ENCODE data around the gene SMOC1. TPM values are rescaled to one million over a fixed set of nuclear protein-coding genes. Genes with fewer than 3 reads are reported as not detected.

The SMOC1 gene
- total RNA-seq, 1 experiment from 2014 or later: 0.68 TPM

- no peak overlapping the region for H3T11ph ChIP-seq (ENCODE audit: low read length)
- peaks cover 6% of the 10 kb centered on the region; the same call in 1 of the 2 replicates for H3K27me3 Mint-ChIP-seq (ENCODE audit: low read depth)
- no peaks in the 10 kb centered on the region for H3K79me1 ChIP-seq (ENCODE audit: insufficient read depth, low read depth, low read length, poor library complexity, severe bottlenecking)
- H2AFZ ChIP-seq (ENCODE audit: low read length): no peak overlapping the region
- no peaks in the 10 kb centered on the region for H3K79me2 ChIP-seq (ENCODE audit: insufficient read depth, low read length)
- no peak overlapping the region for H2BK12ac ChIP-seq (ENCODE audit: insufficient read length, low read depth, low read length)
- no peaks in the 10 kb centered on the region; the same call in 1 of the 2 replicates for H3K4me1 ChIP-seq (ENCODE audit: insufficient read depth, low read length)
- no peak overlapping the region for H3K14ac ChIP-seq (ENCODE audit: insufficient read depth, low read length)
- no peak overlapping the region for H3K4ac ChIP-seq (ENCODE audit: low read depth, low read length)
- H3K27ac ChIP-seq (ENCODE audit: insufficient read length, low read depth, low read length): no peak overlapping the region
- H2BK15ac ChIP-seq (ENCODE audit: low read depth, low read length): no peak overlapping the region
- H2BK120ac ChIP-seq (ENCODE audit: low read depth, low read length, poor library complexity, severe bottlenecking): no peak overlapping the region
- H3K27ac Mint-ChIP-seq: no peak overlapping the region; a peak in 1 of 7 replicates
- H3K9me3 ChIP-seq (ENCODE audit: control insufficient read depth, low read depth, low read length): no peaks in the 10 kb centered on the region
- H3K4me2 ChIP-seq (ENCODE audit: insufficient read depth, insufficient read length, low read length): no peak overlapping the region
- no peak overlapping the region for H4K5ac ChIP-seq (ENCODE audit: insufficient read length, low read depth, low read length)
- H3K9ac ChIP-seq (ENCODE audit: extremely low read depth, insufficient read length, low read length): no peak overlapping the region
- H2AK5ac ChIP-seq (ENCODE audit: insufficient read length, low read length): no peak overlapping the region
- no peak overlapping the region for H2BK20ac ChIP-seq (ENCODE audit: low read depth, low read length, poor library complexity, severe bottlenecking)
- H3K4me3 Mint-ChIP-seq: no peak overlapping the region
- H2BK5ac ChIP-seq (ENCODE audit: insufficient read length, low read length): no peak overlapping the region
- no peak overlapping the region for H3K18ac ChIP-seq (ENCODE audit: insufficient read length, low read depth, low read length)
- DNase-seq: no peak
- peaks cover 16 to 21% of the 10 kb centered on the region in 2 experiments for H3K4me1 Mint-ChIP-seq
- no CpG with 5 or more reads among the region's 5 CpGs for WGBS (ENCODE audit: extremely low coverage, insufficient read length, low lambda C conversion rate)
- no peaks in the 10 kb centered on the region for H3K9me3 Mint-ChIP-seq
- no peaks in the 10 kb centered on the region for H3K23me2 ChIP-seq (ENCODE audit: insufficient read length, low read depth, low read length, poor library complexity, severe bottlenecking)
- TF ChIP-seq, protein P1, sequence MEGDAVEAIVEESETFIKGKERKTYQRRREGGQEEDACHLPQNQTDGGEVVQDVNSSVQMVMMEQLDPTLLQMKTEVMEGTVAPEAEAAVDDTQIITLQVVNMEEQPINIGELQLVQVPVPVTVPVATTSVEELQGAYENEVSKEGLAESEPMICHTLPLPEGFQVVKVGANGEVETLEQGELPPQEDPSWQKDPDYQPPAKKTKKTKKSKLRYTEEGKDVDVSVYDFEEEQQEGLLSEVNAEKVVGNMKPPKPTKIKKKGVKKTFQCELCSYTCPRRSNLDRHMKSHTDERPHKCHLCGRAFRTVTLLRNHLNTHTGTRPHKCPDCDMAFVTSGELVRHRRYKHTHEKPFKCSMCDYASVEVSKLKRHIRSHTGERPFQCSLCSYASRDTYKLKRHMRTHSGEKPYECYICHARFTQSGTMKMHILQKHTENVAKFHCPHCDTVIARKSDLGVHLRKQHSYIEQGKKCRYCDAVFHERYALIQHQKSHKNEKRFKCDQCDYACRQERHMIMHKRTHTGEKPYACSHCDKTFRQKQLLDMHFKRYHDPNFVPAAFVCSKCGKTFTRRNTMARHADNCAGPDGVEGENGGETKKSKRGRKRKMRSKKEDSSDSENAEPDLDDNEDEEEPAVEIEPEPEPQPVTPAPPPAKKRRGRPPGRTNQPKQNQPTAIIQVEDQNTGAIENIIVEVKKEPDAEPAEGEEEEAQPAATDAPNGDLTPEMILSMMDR (conservative IDR thresholded peaks at IDR 0.05): no peak
- H3K56ac ChIP-seq (ENCODE audit: insufficient read length, low read depth, low read length): no peak overlapping the region
- no peaks in the 10 kb centered on the region for H4K20me1 ChIP-seq (ENCODE audit: control insufficient read depth, insufficient read depth, insufficient read length)
- no peaks in the 10 kb centered on the region for H3K36me3 Mint-ChIP-seq (ENCODE audit: insufficient read depth in 1 of 3, low read depth in 3 of 3)
- no peaks in the 10 kb centered on the region for H3K27me3 ChIP-seq (ENCODE audit: insufficient read depth, low read length)
- H4K91ac ChIP-seq (ENCODE audit: insufficient read length, low read depth, low read length): no peak overlapping the region
- no peak overlapping the region for H4K8ac ChIP-seq (replicated peaks; ENCODE audit: insufficient read length, low read depth, low read length)
- H3K23ac ChIP-seq (ENCODE audit: insufficient read length, low read depth, low read length): no peak overlapping the region
These were observed 178.4 kb downstream of the SMOC1 start for GRCh38 chr14:70057519-70058136.

All from H9 (cell line).